ENCODE results near the gene SLC45A3.

SLC45A3 gene

DNA sequence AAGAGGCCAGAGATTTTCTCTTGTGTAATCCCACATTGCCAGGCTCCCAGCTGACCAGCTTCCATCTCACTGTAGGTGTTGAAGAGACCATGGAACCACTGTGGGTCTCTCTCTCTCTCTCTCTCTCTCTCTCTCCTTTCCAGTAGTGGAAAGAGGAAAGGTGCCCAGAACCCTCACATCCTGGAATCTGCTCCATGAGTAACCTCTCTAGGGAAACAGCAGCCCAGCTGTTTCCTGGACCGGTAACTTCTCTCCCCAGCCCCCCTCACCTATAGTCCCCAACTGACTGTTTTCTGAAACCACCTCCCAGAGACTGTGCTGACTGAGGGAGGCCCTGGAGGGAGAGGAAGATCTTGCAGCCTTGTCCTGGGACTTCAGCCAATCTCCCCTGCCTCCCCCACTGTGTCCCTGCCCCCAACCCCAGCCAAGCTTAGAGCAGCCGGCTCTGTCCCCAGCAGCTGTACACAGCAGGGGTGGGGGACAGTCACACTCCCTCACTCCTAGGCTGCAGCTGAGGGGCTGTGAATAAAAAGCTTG, 20.6 kb upstream of the SLC45A3 start:
- DNase-seq (ENCODE audit: low spot score), result no peak

DNA sequence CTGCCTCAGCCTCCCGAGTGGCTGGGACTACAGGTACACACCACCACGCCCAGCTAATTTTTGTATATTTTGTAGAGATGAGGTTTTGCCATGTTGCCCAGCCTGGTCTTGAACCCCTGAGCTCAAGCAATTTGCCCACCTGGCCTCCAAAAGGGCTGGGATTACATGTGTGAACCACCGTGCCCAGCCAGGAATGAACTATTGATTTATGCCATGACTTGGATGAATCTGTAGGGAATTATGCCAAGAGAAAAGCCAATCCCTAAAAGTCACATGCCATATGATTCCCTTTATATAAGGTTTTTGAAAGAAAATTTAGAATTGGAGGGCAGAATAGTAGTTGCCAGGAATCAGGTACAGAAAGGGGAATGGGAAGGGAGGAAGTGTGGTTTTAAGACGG, 19.1 kb upstream of the SLC45A3 start:
- no peak for DNase-seq (ENCODE audit: low spot score)

DNA sequence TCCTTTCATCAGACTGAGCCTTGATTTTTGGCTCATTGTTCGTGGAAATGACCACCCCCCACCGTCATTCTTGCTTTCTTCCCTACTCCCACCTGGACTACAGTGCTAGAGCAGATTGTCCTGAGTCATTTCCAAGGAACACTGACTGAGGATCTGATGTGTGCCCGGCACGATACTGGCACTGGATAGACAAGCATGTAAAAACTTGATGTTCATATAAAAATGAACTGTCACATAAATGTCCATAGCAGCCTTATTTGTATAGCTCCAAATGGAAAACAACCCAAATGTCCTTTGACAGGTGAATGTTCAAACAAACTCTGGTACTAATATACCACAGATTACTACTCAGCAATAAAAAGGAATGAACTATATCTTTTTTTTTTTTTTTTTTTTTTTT, 18.6 kb upstream of the SLC45A3 start:
- no peak for DNase-seq (ENCODE audit: low spot score)

DNA sequence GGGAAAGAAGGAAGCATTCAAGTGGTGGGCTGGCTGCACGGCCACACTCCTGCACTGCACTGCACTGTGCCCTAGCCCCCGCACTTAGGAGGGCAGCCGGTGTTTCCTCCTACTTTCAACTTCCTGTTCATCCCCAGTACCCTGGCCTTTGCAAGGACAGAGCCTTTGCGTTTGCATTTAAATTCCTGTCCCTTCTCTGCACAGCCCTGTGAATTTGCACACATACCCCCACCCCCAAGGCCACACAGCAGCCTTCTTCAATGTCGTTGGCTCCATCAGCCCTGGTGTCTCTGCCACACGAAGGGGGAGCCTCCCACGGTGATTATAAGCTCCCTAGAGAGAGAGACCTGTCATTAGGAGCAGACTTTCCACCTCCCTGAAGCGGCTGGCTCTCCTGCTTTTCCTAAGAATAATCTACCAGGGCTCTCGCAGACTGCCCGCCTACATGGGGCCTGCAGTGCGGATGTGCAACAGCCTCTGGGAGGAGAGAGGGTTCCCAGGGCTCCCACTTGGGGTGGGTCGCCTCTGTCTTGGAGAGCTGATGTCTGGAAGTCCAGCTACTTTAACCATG, 13.2 kb upstream of the SLC45A3 start:
- DNase-seq (ENCODE audit: low spot score), result no peak

DNA sequence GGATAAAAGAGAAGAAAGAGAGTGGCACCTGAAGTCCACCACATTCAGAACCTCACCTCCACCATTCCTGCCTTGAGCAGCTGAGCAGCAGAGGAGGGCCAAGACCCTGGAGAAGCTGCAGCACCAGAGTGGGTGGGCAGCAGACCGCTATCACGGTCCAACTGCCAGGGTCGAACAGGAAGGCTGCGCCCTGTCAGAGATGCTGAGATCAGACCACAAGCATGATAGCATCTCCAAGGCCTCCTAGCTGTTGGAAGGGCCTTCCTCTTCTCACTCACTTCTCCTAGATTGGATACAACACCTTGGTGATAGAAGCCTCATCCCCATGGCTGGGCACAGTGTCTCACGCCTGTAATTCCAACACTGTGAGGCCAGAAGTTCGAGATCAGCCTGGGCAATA, 12.1 kb upstream of the SLC45A3 start:
- no peak for DNase-seq (ENCODE audit: low spot score)

DNA sequence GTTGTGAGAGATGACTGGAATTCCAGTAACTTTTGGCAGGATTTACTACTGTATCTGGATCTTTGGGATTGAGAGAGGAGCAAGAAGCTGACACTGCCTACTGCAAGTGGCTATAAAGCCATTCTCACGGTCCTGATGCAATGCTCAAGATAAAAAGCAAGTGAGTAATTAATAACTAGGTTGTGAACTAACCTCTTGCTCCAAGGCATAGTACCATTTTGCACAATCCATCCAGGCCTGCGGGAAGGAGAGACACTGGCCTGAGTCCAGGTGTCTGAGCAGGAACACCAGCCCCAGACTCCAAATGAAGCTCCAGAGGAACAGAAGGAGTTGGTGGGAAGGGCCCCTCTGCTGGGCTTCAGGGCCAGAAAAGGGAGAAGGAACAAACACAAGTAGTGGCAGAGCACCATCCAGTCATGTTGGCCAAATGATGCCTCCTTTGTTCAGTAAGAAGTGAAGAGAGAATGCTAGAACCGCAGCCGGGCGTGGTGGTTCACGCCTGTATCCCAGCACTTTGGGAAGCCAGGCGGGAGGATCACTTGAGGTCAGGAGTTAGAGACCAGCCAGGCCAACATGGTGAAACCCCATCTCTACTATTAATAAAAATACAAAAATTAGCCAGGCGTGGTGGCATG, 9.9 kb upstream of the SLC45A3 start:
- no peak for DNase-seq (ENCODE audit: low spot score)

DNA sequence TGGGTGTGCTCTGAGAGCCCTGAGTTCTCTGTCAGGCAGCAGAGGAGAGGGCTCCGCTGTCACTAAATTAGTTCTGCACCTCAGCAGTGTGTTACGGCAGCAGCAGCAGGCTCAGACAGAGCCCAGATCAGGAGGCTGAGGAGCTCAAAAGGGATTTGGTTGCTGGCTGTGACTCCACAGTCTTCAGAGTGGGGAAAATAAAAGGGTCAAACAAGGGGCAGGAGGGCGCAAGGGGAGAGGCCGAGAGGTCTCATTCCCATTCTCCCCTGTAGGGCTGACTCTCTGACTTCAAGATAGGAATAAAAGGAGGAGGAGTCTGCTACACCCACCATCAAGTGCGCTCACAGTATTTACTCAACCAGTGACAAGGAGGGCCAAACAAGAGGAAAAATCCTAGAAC, 9.2 kb upstream of the SLC45A3 start:
- DNase-seq (ENCODE audit: low spot score), result no peak

DNA sequence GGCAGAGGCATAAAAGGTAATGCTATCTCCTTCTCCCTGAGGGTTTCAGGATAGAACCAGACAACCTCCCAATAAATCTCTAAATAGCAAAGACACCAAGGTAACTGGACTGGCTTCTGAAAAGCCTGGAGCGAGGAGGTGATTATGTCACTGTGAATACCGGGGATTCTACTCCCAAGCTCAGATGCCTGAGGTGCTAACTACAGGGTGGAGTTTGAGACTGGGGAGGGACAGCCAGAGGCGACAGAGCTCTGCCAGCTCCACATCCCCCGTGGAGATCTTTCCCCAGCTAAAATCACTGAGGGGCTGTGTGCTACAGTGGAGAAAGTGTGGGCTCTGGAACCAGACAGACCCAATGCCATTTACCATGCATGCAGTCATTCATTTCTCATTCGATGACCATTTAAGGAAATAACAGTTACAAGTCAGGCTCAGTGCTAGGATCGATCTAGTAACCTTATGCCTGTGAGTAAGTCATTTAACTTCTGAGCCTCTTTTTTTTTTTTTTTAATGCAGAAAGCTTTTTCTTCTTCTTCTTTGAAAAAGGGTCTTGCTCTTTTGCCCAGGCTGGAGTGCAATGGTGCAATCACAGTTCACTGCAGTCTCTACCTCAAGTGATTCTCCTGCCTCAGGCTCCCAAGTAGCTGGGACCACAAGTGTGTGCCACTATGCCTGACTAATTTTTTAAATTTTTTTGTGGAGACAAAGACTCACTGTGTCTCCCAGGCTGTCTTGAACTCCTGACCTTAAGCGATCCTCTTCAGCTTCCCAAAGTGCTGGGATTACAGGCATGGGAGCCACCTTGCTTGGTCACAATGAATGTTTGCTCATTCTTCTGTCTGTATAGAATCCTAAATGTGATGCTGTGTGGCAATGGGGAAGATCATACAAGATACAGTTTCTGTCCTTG, 8.1 kb upstream of the SLC45A3 start:
- DNase-seq (ENCODE audit: low spot score), result no peak

DNA sequence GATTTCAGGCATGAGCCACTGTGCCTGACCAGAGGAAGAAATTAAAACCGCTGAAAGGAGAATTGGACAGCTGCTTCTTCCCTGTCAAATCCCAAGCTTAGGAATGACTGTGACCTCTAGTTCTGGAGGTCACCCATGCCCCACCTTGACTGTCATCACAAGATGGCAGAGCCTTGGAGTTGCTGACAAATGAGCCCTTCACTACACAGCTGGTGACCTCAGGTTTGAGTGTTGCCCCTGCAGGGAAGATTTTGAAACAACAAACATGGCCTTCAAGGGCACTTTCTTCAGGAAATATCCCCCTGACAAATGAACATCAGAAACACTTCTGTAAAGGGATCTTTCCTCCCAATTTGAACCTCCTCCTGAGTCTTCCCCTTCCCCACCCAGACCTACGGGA, 6.9 kb upstream of the SLC45A3 start:
- DNase-seq (ENCODE audit: low spot score), result no peak

DNA sequence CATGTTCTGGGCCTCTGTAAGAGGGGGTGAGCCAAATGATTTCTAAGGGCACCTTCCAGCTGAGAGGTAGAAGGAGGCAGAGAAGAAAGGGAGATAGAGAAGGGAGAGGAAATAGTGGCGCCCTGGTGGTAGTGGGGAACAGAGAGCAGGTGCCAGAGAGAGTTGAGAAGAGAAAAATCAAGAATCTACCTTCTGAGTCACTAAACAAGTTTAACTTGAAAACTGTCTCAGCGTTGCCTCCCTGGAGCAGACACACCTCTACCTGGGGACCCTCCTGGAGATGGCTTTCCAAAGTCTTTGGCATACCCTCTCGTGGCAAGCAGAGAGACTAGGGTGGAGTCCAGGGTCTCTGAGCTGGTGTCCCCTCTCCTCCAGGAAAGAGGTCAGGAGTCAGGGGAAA, 1.1 kb upstream of the SLC45A3 start:
- no peak for DNase-seq (ENCODE audit: low spot score)

DNA sequence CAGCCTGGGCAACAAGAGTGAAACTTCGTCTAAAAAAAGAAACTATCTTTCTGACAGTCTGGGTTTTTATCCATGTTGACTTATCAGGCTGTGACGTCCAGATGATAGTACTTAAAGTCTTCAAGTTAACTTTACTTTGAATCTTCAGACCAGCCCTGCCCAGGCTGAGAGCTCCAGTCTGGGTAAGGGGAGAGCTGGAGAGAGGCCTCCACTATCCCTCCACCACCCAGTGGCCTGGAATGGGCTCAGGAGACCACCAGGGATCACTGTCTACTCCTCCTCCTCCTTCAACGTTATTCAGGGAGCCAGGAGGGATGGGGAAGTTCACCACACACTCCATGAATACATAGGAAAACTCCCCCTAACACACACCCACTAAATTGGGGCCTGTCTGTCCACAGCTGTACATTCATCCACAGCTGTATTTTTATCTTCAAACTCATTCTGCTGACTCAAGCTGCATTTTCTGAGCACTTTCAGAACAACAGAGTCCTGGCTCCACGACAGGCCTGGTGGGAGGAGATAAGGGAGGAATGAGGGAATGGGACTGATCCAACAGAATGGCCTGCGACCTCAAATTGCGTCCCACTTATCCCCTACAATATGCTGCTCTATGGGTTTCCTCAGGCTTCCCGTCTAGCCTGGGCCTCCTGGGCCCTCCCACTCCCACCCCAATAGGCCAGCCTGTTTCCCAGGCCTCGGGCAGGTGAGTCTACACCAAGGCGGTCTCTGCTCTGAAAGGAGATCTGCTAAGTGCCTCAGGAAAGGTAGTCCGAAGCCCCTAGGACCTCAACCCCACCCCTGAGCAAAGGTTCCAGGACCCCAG, 1.8 kb downstream of the SLC45A3 start:
- DNase-seq (ENCODE audit: low spot score), result no peak

DNA sequence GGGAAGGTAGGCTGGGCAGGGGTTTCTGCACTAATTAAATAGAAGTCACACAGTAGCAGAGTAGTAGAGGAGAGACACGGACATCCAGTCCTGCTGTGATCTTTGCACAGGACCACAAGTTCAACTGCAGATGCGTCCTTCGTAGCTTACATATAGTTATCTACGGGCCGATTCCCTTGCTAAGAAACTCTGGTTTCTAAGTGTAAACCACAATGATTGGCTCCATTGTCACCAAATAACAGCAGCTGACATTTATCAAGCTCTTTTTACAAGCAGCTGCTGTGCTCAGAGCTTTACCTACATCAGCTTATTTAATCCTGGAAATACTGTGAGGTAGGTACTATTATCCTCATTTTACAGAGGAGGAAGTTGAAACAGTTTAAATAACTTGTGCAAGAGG, 3.1 kb downstream of the SLC45A3 start:
- DNase-seq (ENCODE audit: low spot score), result no peak

DNA sequence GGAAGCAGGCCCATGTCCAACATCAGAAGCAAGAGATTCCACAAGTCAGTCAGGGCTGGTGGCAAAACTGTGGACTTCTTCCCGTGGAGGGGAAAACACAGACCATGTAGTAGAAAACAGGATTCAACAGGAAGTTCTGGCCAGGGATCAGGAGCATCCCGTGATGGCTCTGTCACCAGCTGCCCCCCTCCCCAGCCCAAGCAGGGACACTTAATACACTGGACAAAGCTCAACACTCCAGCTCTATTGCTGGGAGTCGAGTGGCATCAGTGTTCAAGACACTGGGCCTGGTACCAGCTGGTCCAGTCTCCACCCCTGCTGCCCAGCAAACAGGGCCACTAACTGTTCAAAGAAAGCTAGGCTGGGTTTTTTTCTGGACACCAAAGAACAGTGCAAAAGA, 3.7 kb downstream of the SLC45A3 start:
- no peak for DNase-seq (ENCODE audit: low spot score)

DNA sequence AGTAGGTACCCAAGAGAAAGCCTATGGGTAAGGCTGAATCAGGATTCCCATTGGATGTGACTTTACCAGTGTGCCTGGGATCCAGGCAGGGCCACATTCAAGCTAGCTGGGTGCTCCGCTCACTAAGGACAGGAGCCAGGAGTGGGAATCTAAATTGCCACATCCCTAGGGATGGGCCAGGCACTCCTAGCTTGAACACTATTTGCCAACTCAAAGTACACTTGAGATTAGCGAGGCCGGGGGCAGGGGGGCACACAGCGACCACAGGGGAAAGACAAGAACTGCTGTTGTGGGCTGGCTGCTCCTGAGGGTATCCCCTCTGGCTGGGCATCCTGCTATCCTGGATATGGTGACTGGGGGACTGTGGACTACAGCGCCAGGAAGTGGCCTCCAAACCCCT, 4.3 kb downstream of the SLC45A3 start:
- no peak for DNase-seq (ENCODE audit: low spot score)

DNA sequence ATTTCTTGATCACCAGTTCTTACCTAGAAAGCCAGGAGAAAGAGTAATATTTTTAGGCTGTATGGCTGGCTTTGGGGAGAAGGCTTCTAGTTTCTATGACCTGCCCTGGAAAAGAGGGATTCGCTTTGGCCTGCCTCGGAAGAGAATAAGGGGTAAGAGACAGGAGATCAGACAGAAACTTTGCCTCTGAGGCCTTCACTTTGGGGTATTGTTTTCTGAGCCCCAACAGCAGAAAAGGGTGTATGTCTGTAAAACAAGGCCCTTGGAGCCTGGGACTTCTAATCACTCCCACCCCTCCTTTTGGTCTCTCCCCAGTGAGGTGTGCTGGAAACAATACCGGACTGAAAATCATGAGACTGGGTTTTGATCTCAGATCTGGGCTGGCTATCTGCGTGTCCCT, 5.1 kb downstream of the SLC45A3 start:
- DNase-seq (ENCODE audit: low spot score), result no peak

DNA sequence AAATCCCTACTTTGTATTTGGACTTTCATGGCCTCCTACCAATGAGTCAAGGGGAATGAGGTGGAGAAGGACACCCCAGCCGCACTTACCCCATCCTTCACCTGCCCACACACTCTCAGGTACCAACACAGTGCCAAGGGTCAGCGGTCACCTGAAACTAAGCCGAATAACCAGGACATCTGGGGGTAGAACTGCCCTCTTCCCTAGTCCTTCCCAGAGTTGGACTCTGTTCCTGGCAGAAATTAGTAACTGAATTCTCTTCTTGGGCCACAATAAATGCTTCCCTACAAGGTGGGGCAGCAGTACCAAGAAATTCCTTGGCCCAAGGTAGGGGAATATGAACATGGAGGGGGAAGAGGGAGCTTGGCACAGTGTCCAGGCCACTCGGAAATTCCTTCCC, 7.3 kb downstream of the SLC45A3 start:
- no peak for DNase-seq (ENCODE audit: low spot score)

DNA sequence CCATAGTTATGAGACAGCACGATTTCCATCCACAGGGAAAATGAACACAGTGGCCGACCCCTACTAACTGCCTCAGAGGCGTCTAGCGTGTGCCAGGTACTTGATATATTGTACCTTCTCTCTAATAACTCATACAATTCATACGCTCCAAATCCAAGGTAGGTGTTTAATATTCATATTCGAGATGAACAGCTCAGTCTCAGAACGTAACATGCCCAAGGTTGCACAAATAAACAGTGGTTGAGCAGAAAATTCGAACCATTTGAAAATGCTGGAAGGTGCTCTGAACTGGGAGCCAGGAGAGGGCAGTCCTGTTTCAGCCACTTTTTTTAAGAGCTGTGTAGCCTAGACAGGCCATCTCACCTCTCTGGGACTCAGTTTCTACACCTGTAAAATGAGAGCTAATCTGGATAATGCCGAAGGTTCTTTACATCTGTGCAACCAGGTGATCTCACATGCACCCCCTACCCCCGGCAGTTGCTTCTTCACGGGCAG, 7.9 kb downstream of the SLC45A3 start:
- no peak for DNase-seq (ENCODE audit: low spot score)

DNA sequence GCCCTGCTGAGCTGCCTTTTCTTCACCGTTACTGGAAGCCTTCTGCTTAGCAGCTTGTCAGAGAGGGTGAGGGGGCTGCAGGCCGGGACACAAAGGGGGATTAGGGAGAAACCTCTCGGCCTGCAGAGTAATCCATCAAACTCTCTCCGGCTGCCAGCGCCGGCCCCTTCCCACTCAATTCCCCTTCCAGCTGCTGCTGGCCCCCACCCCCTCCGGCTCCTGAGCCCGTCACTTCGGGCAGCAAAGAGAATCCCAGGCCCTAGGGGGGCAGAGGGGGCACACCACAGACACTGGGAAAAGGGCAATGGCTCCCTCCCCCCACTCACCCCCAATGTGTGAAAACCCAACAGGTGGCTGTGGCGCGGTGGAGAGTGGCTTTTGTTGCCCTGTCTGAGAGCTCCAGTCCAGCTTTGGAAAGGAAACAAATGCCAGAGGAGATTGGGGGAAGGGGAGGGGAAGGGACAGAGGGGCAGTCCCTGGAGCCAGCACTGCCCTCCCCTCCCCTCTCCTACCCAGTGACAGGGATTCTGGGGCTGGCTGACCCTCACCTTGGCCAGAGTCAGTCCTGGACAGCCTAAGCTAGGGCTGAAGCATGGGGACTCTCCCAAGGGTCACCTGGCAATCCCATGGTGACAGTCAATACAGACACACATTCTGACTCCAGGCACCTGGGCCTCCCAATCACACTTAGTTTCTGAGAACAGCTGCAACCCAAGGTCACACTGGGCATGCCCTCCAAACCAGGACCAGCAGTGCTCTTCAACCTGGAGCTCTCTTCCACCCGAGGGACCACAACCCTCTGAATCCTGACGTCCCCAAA, 9.5 kb downstream of the SLC45A3 start:
- DNase-seq (ENCODE audit: low spot score), result no peak

DNA sequence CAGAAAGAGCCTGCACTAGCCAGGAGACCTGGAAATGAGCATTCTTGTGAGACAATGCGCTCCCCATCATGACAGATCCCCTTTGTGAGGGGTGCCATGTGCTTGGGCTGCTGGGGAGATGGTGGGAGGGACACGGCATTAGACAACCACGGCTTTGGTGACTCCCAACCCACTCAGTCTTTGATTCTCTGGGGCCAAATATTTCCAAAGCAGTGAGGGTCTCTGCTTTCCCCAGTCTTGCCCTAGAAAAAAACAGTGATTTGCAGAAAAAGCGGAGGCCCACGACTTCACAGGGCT, 10.2 kb downstream of the SLC45A3 start:
- DNase-seq (ENCODE audit: low spot score), result no peak

DNA sequence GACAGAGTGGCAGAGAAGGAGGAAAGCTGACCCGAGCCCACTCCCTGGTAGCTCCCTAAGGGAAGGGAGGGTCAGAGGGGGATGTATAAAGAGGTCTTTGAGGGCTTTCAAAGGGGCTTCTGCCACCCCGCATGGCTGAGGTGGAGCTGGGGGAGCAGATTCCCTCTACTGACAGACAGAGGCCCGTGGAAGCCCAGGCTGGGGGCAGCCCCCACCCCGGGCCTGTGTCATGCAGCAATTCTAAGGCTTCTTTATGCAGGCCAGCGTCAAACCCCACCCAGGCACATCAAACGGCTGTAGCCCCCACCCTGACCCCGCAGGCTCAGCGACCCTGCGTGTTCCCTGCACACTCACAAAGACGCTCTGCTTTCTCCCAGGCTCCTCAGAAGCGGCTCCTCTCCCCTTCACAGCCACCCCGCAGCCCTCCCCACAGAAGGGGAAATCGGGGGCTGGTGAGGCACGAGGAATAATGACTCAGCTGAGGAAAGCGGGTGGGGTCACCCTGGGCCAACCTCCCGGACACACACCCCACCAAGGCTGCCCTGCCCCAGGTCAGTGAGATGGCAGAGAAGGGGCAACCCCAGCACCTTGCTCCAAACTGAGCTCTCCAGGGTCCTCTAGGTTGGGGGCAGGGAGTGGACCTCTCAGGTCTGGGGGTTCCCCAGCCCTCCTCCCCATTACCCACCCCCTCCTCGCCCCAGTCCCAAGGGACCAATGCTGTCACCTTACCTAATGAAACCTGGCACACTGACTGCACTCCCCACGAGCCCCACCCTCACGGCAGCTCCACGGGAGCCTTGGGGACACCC, 10.8 kb downstream of the SLC45A3 start:
- DNase-seq (ENCODE audit: low spot score), result no peak

DNA sequence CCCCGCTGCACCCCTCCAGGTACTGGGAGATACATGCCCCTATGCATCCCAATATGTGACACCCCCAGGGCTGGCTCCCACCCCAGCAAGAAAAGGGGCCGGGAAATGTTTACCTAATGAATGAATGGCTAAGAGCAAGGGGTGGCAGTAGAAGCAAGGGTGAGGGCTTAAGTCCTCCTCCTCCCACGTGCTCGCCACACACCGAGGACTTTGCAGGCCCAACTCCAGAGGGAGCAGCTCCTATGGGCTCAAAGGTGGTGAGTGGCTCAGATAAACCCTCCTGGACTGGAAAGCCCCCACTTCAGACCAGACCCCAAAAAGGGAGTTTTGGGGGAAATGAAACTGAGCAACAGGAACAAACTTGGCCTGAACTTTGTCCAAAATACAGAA, 11.4 kb downstream of the SLC45A3 start:
- DNase-seq (ENCODE audit: low spot score), result no peak

Data from GM03348 (cell line).